WTC11 (cell line): Measurements from ENCODE around the gene ZNF439.

ENCODE experiments used
- ATF2 ChIP-seq: sonication (generic); formaldehyde crosslinking; IDR thresholded peaks from 2 replicates; pipeline ENCODE4 v1.8.1; 2022; ENCODE audit warnings: low read depth, missing genetic modification reagents, borderline replicate concordance
- TF ChIP-seq, protein P1 (sequence below): fragments of 200-600 bp; IDR thresholded peaks from 2 replicates; pipeline ENCODE4 v1.8.0; 2022; ENCODE audit warnings: antibody characterized with exemption

GRCh38 chr19:11873762-11874161 lies 25.2 kb downstream of the ZNF439 start:
- TF ChIP-seq, protein P1, sequence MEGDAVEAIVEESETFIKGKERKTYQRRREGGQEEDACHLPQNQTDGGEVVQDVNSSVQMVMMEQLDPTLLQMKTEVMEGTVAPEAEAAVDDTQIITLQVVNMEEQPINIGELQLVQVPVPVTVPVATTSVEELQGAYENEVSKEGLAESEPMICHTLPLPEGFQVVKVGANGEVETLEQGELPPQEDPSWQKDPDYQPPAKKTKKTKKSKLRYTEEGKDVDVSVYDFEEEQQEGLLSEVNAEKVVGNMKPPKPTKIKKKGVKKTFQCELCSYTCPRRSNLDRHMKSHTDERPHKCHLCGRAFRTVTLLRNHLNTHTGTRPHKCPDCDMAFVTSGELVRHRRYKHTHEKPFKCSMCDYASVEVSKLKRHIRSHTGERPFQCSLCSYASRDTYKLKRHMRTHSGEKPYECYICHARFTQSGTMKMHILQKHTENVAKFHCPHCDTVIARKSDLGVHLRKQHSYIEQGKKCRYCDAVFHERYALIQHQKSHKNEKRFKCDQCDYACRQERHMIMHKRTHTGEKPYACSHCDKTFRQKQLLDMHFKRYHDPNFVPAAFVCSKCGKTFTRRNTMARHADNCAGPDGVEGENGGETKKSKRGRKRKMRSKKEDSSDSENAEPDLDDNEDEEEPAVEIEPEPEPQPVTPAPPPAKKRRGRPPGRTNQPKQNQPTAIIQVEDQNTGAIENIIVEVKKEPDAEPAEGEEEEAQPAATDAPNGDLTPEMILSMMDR: no peak
- no peak for TF ChIP-seq ATF2 (CRISPR knock-in tag)
